Mucosa of descending colon (tissue), 3 donors: ENCODE data around the gene IFNL1. TPM values are rescaled to one million over a fixed set of nuclear protein-coding genes. Genes with fewer than 3 reads are reported as not detected.

ENCODE experiments used
- ATAC-seq: fragments of 200-7000 bp; cut with Tn5 transposase; one replicate; pipeline ENCODE4 v1.9.1; 2020; ENCODE audit warnings: mild to moderate bottlenecking, moderate library complexity
- DNase-seq, 3 donors: peaks; one replicate each; pipeline ENCODE4 v3.0.0-alpha.2; 2020
- H3K36me3 ChIP-seq: fragments of 200-600 bp; one replicate; pipeline ENCODE4 v1.8.0; 2021; ENCODE audit warnings: low read depth, mild to moderate bottlenecking
- H3K4me1 ChIP-seq: fragments of 200-600 bp; one replicate; pipeline ENCODE4 v1.8.0; 2021; ENCODE audit warnings: low read depth, mild to moderate bottlenecking
- H3K4me3 ChIP-seq: fragments of 200-600 bp; one replicate; pipeline ENCODE4 v1.8.0; 2021; ENCODE audit warnings: mild to moderate bottlenecking
- H3K9me3 ChIP-seq: fragments of 200-600 bp; one replicate; pipeline ENCODE4 v1.8.0; 2021; ENCODE audit warnings: mild to moderate bottlenecking
- CTCF ChIP-seq: fragments of 200-600 bp; IDR thresholded peaks from one replicate; pipeline ENCODE4 v1.8.0; 2022; ENCODE audit warnings: antibody characterized with exemption, mild to moderate bottlenecking
- intact Hi-C, 2 donors: fragments of 100-400 bp; cut with DNase I in 1 of 2; cut with micrococcal nuclease in 1 of 2; formaldehyde crosslinking; loops; one replicate each; pipeline versions ENCODE4 v1.11.0 to v1.11.1; 2022; cut with DNase I, micrococcal nuclease
- total RNA-seq, 3 donors: library from RNA; stranded (reverse); fragmentation: NEBNext Ultra II Directional in 2 of 3; extraction: Animal tissue kit (Norgen Biotek cat#: 25700) in 2 of 3; gene quantifications; one replicate each; pipeline versions ENCODE4 v1.2.1 to v1.2.4, GENCODE V29; 2021 to 2023
- donor health status: DM: no; HTN: no; CAD: no; lungs with moderate emphysema.
- donor health status: DM: no; HTN: no; CAD: no.
- donor health status: DM: no; HTN: yes; CAD: no.

Gene IFNL1
- total RNA-seq, 3 donors from 2014 or later: not detected

- Histone ChIP-seq H3K9me3 (no peaks in the 10 kb centered on the region), H3K36me3 (no peaks in the 10 kb centered on the region), H3K4me1 (no peaks in the 10 kb centered on the region), H3K4me3 (no peak overlapping the region)
- no peak for DNase-seq
- no peak for ATAC-seq
- intact Hi-C loops: no loop called here
- TF ChIP-seq CTCF: no peak
These were observed 4.8 kb downstream of the IFNL1 start for GRCh38 chr19:39301021-39301420.

GRCh38 chr19:39301562-39301961 is 5.4 kb downstream of the IFNL1 start:
- intact Hi-C loops: no loop called here
- Histone ChIP-seq H3K4me3 (no peak overlapping the region), H3K36me3 (no peaks in the 10 kb centered on the region), H3K9me3 (no peaks in the 10 kb centered on the region), H3K4me1 (no peaks in the 10 kb centered on the region)
- DNase-seq: no peak
- no peak for TF ChIP-seq CTCF
- no peak for ATAC-seq

GRCh38 chr19:39303373-39304184 is 7.4 kb downstream of the IFNL1 start:
- no peak for DNase-seq
- no peak for TF ChIP-seq CTCF

GRCh38 chr19:39304185-39304513 is 7.9 kb downstream of the IFNL1 start:
- TF ChIP-seq CTCF: no peak
- no peak for ATAC-seq
- no peak for DNase-seq
- H3K4me3 ChIP-seq: no peak overlapping the region
- peaks cover 6% of the 10 kb centered on the region for H3K4me1 ChIP-seq
- intact Hi-C loops: no loop called here
- H3K9me3 ChIP-seq: no peaks in the 10 kb centered on the region
- no peaks in the 10 kb centered on the region for H3K36me3 ChIP-seq

More at GRCh38 chr19:39303373-39304184, 7.4 kb downstream of the IFNL1 start:
- peaks cover 6% of the 10 kb centered on the region for H3K4me1 ChIP-seq
- no peaks in the 10 kb centered on the region for H3K36me3 ChIP-seq
- ATAC-seq: no peak
- H3K4me3 ChIP-seq: no peak overlapping the region
- H3K9me3 ChIP-seq: no peaks in the 10 kb centered on the region
- intact Hi-C loops: no loop called here

GRCh38 chr19:39304701-39305571 is 8.7 kb downstream of the IFNL1 start:
- ATAC-seq (no peak), DNase-seq (no peak)
- no peak for TF ChIP-seq CTCF
- Histone ChIP-seq H3K4me1 (peaks cover 6% of the 10 kb centered on the region), H3K9me3 (no peaks in the 10 kb centered on the region), H3K36me3 (no peaks in the 10 kb centered on the region), H3K4me3 (no peak overlapping the region)
- intact Hi-C loops: no loop called here
